Liver (tissue), 9 donors: Measurements from ENCODE around the gene AKAP13. TPM values are rescaled to one million over a fixed set of nuclear protein-coding genes. Genes with fewer than 3 reads are reported as not detected.
A peak's percentile ranks its signal among the peaks of the same experiment; 100 is the strongest.

ENCODE experiments used
- DNase-seq: peaks from one replicate; pipeline ENCODE4 v3.0.0-alpha.2; 2017; ENCODE audit warnings: low spot score
- H3K27ac ChIP-seq, 2 donors: one replicate each; pipeline ENCODE4 v1.7.0; 2013; ENCODE audit warnings: inconsistent platforms in 2 of 2, low read length in 2 of 2, control low read depth in 1 of 2, low read depth in 1 of 2, mild to moderate bottlenecking in 1 of 2
- H3K27me3 ChIP-seq, 4 donors: one replicate each; pipeline versions ENCODE4 v1.6.1 to v1.7.0; 2013; ENCODE audit warnings: low read length in 3 of 4, inconsistent platforms in 1 of 4, mild to moderate bottlenecking in 1 of 4, moderate library complexity in 1 of 4; ENCODE audit not compliant: control insufficient read depth in 4 of 4, insufficient read depth in 4 of 4
- H3K36me3 ChIP-seq, 4 donors: one replicate each; pipeline versions ENCODE4 v1.6.1 to v1.7.0; 2013; ENCODE audit warnings: low read length in 3 of 4, mild to moderate bottlenecking in 3 of 4, low read depth in 1 of 4, moderate library complexity in 1 of 4; ENCODE audit not compliant: control insufficient read depth in 4 of 4, insufficient read depth in 3 of 4
- H3K4me1 ChIP-seq, 4 donors: one replicate each; pipeline versions ENCODE4 v1.6.1 to v1.7.0; 2013; ENCODE audit warnings: low read length in 3 of 4, mild to moderate bottlenecking in 3 of 4, moderate library complexity in 1 of 4; ENCODE audit not compliant: control insufficient read depth in 4 of 4, insufficient read depth in 4 of 4
- H3K4me3 ChIP-seq, 3 donors: one replicate each; pipeline versions ENCODE4 v1.6.1 to v1.7.0; 2013; ENCODE audit warnings: low read length in 3 of 3, control low read depth in 1 of 3, low read depth in 1 of 3, mild to moderate bottlenecking in 1 of 3
- H3K9ac ChIP-seq, 2 donors: one replicate each; pipeline ENCODE4 v1.7.0; 2013; ENCODE audit warnings: low read length in 2 of 2, mild to moderate bottlenecking in 2 of 2, moderate library complexity in 2 of 2, control low read depth in 1 of 2, low read depth in 1 of 2
- H3K9me3 ChIP-seq, 4 donors: one replicate each; pipeline versions ENCODE4 v1.6.1 to v1.7.0; 2013; ENCODE audit warnings: low read length in 3 of 4; ENCODE audit not compliant: control insufficient read depth in 4 of 4
- ATF3 ChIP-seq: IDR thresholded peaks from 2 replicates; pipeline ENCODE4 v1.6.1; 2016; ENCODE audit warnings: antibody characterized with exemption
- CTCF ChIP-seq: fragments of 150-350 bp; IDR thresholded peaks from 2 replicates; pipeline ENCODE4 v1.5.1; 2017; ENCODE audit warnings: improper control_type of control experiment, low read depth, low read length; ENCODE audit not compliant: missing input control
- HNF4A ChIP-seq, 2 donors: conservative IDR thresholded peaks; 2 replicates each; pipeline ENCODE4 v1.6.1; 2016; ENCODE audit warnings: antibody characterized with exemption in 2 of 2, mild to moderate bottlenecking in 2 of 2
- HNF4G ChIP-seq: IDR thresholded peaks from 2 replicates; pipeline ENCODE4 v1.6.1; 2016; ENCODE audit warnings: antibody characterized with exemption
- JUND ChIP-seq, 2 donors: IDR thresholded peaks; 2 replicates each; pipeline ENCODE4 v1.6.1; 2016; ENCODE audit warnings: antibody characterized with exemption in 2 of 2
- RAD21 ChIP-seq, 2 donors: IDR thresholded peaks; 2 replicates each; pipeline ENCODE4 v1.6.1; 2016; ENCODE audit warnings: antibody characterized with exemption in 2 of 2, mild to moderate bottlenecking in 2 of 2
- RXRA ChIP-seq, 2 donors: IDR thresholded peaks; 2 replicates each; pipeline ENCODE4 v1.6.1; 2017 to 2018; ENCODE audit warnings: antibody characterized with exemption in 2 of 2, mild to moderate bottlenecking in 1 of 2
- TAF1 ChIP-seq: conservative IDR thresholded peaks from 2 replicates; pipeline ENCODE4 v1.6.1; 2016; ENCODE audit warnings: antibody characterized with exemption, mild to moderate bottlenecking
- YY1 ChIP-seq: IDR thresholded peaks from 2 replicates; pipeline ENCODE4 v1.6.1; 2016; ENCODE audit warnings: antibody characterized with exemption, mild to moderate bottlenecking
- WGBS: extraction: QIAGEN DNeasy Blood & Tissue Kit; methylation state at CpG from one replicate; pipeline ENCODE4 v1.1.7; 2013; 5-methylcytosine and 5-hydroxymethylcytosine counted together
- polyA plus RNA-seq, 2 donors: library from polyadenylated mRNA; stranded (reverse) in 1 of 2; unstranded in 1 of 2; fragments of 200-250 nt in 1 of 2; fragments of >200 nt in 1 of 2; fragmentation: Nextera tagmentation in 1 of 2; extraction: Ambion mirVana in 1 of 2; gene quantifications; one replicate each; pipeline versions ENCODE4 v1.2.1 to v1.2.3, GENCODE V29; 2013 to 2015
- total RNA-seq, 2 donors: library from RNA; depleted of rRNA; stranded (reverse); fragments of >200 nt; gene quantifications; one replicate each; pipeline ENCODE4 v1.2.3, GENCODE V29; 2014
- TF ChIP-seq, protein P1 (sequence below): IDR thresholded peaks from 2 replicates; pipeline ENCODE4 v1.6.1; 2016; ENCODE audit warnings: antibody characterized with exemption
- donor health status: healthy.
- donor health status: healthy.
- donor health status: healthy.
- donor health status: healthy.
- donor health status: healthy.

The AKAP13 gene
- total and polyA plus RNA-seq, 4 donors, result 18.6 to 92.3 (median 37.4) TPM

GRCh38 chr15:85582131-85583079 is 202.0 kb downstream of the AKAP13 start (continued):
- TF ChIP-seq CTCF, result no peak
- TF ChIP-seq HNF4A (conservative IDR thresholded peaks at IDR 0.05), result no peak
- no peak for TF ChIP-seq HNF4G
- peak; percentile 31 for TF ChIP-seq TAF1
- peak in 1 of 2 donors; percentile 32 for TF ChIP-seq JUND (IDR thresholded peaks at IDR 0.05)
- peak; percentile 84 for TF ChIP-seq YY1

DNA sequence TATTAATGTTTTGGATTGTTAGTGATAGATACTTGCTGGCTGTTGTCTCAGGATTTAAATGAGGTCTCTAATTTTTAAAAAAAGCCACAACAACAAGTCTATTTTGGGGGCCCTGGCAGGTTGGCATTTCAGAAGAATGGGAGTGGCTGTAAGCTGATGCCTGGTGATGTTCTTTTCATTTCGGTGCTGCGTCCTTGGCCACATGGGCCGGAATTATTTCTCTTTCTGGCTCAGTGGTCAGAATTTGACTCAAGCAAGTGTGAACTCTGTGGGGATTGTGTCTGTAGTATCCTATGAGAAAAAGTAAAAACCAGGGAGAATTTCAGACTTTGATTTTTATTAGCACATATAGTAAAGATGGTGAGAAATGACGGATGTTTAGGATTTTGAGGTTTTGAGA is 203.0 kb downstream of the AKAP13 start:
- Histone ChIP-seq H3K9ac (peak overlapping the region; percentile 47 to 95), H3K36me3 (peaks cover 0 to 4% (median 1%) of the 10 kb centered on the region in 4 donors), H3K27me3 (no peaks in the 10 kb centered on the region), H3K9me3 (no peaks in the 10 kb centered on the region), H3K4me3 (peak overlapping the region; percentile 41 to 78 (median 52)), H3K4me1 (peaks cover 4 to 69% (median 33%) of the 10 kb centered on the region in 4 donors), H3K27ac (peak overlapping the region; percentile 89 to 93)
- TF ChIP-seq YY1, result no peak
- DNase-seq, result no peak
- 23% methylated on average over 4 of the region's 4 CpGs for WGBS

DNA sequence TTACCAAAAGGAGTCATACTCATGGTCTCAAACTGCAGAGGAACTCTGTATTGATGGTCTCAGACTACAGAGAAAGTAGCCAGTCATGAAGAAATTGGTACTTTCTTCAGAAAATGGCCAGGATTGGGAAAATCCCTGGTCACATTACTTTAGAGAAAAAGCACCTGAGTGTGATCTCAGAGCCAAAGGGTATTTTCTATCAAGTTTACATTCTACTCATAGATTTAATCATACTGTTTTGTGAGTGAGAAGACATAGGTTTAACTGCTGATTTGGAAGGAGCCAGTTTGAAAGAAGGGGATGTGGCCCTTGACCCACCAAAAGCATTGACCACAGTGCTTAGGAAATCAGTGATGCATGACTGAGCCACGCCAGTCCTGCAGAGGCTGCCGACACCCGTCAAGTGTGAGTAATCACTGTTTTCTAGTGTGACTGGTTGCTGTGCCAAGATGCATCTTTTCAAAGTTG is 203.6 kb downstream of the AKAP13 start:
- Histone ChIP-seq H3K27me3 (no peaks in the 10 kb centered on the region), H3K9ac (peak overlapping the region; percentile 47 to 95), H3K36me3 (peaks cover 0 to 6% (median 3%) of the 10 kb centered on the region in 4 donors), H3K4me1 (peaks cover 4 to 71% (median 34%) of the 10 kb centered on the region in 4 donors), H3K4me3 (peak overlapping the region; percentile 41 to 78 (median 52)), H3K27ac (peak overlapping the region; percentile 89 to 93), H3K9me3 (no peaks in the 10 kb centered on the region)
- WGBS, result 19% methylated on average over 3 of the region's 3 CpGs
- DNase-seq, result no peak
- no peak for TF ChIP-seq ATF3
- TF ChIP-seq RXRA (IDR thresholded peaks at IDR 0.05), result peak in 1 of 2 donors; percentile 14
- TF ChIP-seq HNF4A (conservative IDR thresholded peaks at IDR 0.05), result peak in 1 of 2 donors; percentile 21

- Histone ChIP-seq H3K4me3 (no peak overlapping the region), H3K9ac (no peak overlapping the region)
Observed at GRCh38 chr15:85584872-85585271, 204.5 kb downstream of the AKAP13 start.

More at GRCh38 chr15:85584872-85585271, 204.5 kb downstream of the AKAP13 start:
- DNase-seq, result no peak
- H3K4me1 ChIP-seq, result peaks cover 4 to 65% (median 29%) of the 10 kb centered on the region in 4 donors
- no peak overlapping the region for H3K27ac ChIP-seq
- peaks cover 0 to 7% (median 3%) of the 10 kb centered on the region in 4 donors for H3K36me3 ChIP-seq
- H3K27me3 ChIP-seq, result no peaks in the 10 kb centered on the region
- 55% methylated on average over 4 of the region's 4 CpGs for WGBS
- H3K9me3 ChIP-seq, result no peaks in the 10 kb centered on the region
- TF ChIP-seq, protein P1, sequence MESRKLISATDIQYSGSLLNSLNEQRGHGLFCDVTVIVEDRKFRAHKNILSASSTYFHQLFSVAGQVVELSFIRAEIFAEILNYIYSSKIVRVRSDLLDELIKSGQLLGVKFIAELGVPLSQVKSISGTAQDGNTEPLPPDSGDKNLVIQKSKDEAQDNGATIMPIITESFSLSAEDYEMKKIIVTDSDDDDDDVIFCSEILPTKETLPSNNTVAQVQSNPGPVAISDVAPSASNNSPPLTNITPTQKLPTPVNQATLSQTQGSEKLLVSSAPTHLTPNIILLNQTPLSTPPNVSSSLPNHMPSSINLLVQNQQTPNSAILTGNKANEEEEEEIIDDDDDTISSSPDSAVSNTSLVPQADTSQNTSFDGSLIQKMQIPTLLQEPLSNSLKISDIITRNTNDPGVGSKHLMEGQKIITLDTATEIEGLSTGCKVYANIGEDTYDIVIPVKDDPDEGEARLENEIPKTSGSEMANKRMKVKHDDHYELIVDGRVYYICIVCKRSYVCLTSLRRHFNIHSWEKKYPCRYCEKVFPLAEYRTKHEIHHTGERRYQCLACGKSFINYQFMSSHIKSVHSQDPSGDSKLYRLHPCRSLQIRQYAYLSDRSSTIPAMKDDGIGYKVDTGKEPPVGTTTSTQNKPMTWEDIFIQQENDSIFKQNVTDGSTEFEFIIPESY, result no peak
- no peak for TF ChIP-seq HNF4A (conservative IDR thresholded peaks at IDR 0.05)
- TF ChIP-seq TAF1, result no peak
- no peak for TF ChIP-seq CTCF
- TF ChIP-seq RAD21 (IDR thresholded peaks at IDR 0.05), result no peak
